BE2C (cell line): ENCODE data around the gene FRMPD4.

Experiments
- DNase-seq: peaks from one replicate; pipeline ENCODE4 v3.0.0-alpha.2; 2020
- H3K27me3 ChIP-seq: fragments of 250-450 bp; sonication (Bioruptor Pico); 2 replicates; pipeline ENCODE4 v1.5.1; 2020; ENCODE audit warnings: mild to moderate bottlenecking
- H3K36me3 ChIP-seq: fragments of 250-450 bp; sonication (Bioruptor Pico); 2 replicates; pipeline ENCODE4 v1.5.1; 2020; ENCODE audit warnings: mild to moderate bottlenecking
- H3K4me1 ChIP-seq: fragments of 250-450 bp; sonication (Bioruptor Pico); 2 replicates; pipeline ENCODE4 v1.5.1; 2020
- H3K4me3 ChIP-seq: 2 replicates; pipeline ENCODE4 v1.5.1; 2011; ENCODE audit warnings: low read depth, low read length
- H3K9me3 ChIP-seq: fragments of 250-450 bp; sonication (Bioruptor Pico); 2 replicates; pipeline ENCODE4 v1.5.1; 2020
- CTCF ChIP-seq: IDR thresholded peaks from 2 replicates; pipeline ENCODE4 v1.5.1; 2012; ENCODE audit warnings: mild to moderate bottlenecking, low read depth, low read length

The FRMPD4 gene

GRCh38 chrX:12366440-12366839, 228.2 kb downstream of the FRMPD4 start:
- no peaks in the 10 kb centered on the region for H3K9me3 ChIP-seq
- no peak for TF ChIP-seq CTCF

GRCh38 chrX:12367254-12367653, 229.0 kb downstream of the FRMPD4 start:
- Histone ChIP-seq H3K36me3 (no peaks in the 10 kb centered on the region), H3K27me3 (no peaks in the 10 kb centered on the region), H3K4me1 (no peaks in the 10 kb centered on the region), H3K4me3 (no peak overlapping the region), H3K9me3 (no peaks in the 10 kb centered on the region)
- DNase-seq: no peak
- no peak for TF ChIP-seq CTCF

More at GRCh38 chrX:12366440-12366839, 228.2 kb downstream of the FRMPD4 start:
- H3K4me1 ChIP-seq: no peaks in the 10 kb centered on the region
- no peak overlapping the region for H3K4me3 ChIP-seq
- H3K27me3 ChIP-seq: no peaks in the 10 kb centered on the region
- DNase-seq: no peak
- H3K36me3 ChIP-seq: no peaks in the 10 kb centered on the region

- Histone ChIP-seq H3K4me3 (no peak overlapping the region), H3K36me3 (no peaks in the 10 kb centered on the region), H3K27me3 (no peaks in the 10 kb centered on the region), H3K4me1 (no peaks in the 10 kb centered on the region), H3K9me3 (no peaks in the 10 kb centered on the region)
- TF ChIP-seq CTCF: no peak
- no peak for DNase-seq
Measured at GRCh38 chrX:12370497-12370986, 232.3 kb downstream of the FRMPD4 start.

GRCh38 chrX:12372111-12372510, 233.8 kb downstream of the FRMPD4 start:
- no peaks in the 10 kb centered on the region for H3K9me3 ChIP-seq
- no peak for TF ChIP-seq CTCF
- no peaks in the 10 kb centered on the region for H3K27me3 ChIP-seq
- H3K4me1 ChIP-seq: no peaks in the 10 kb centered on the region
- no peak for DNase-seq
- no peaks in the 10 kb centered on the region for H3K36me3 ChIP-seq
- H3K4me3 ChIP-seq: no peak overlapping the region

- no peak for DNase-seq
- no peak for TF ChIP-seq CTCF
- H3K9me3 ChIP-seq: no peaks in the 10 kb centered on the region
- H3K36me3 ChIP-seq: no peaks in the 10 kb centered on the region
- no peaks in the 10 kb centered on the region for H3K27me3 ChIP-seq
- no peaks in the 10 kb centered on the region for H3K4me1 ChIP-seq
- no peak overlapping the region for H3K4me3 ChIP-seq
Measured at GRCh38 chrX:12374286-12374685, 236.0 kb downstream of the FRMPD4 start.

GRCh38 chrX:12378253-12378652, 240.0 kb downstream of the FRMPD4 start:
- no peaks in the 10 kb centered on the region for H3K27me3 ChIP-seq
- H3K36me3 ChIP-seq: no peaks in the 10 kb centered on the region
- H3K4me1 ChIP-seq: no peaks in the 10 kb centered on the region
- no peak overlapping the region for H3K4me3 ChIP-seq
- no peak for DNase-seq
- no peak for TF ChIP-seq CTCF
- H3K9me3 ChIP-seq: no peaks in the 10 kb centered on the region
